Myocyte (in vitro differentiated cells): ENCODE measurements around the gene SENP7. TPM values are rescaled to one million over a fixed set of nuclear protein-coding genes. Genes with fewer than 3 reads are reported as not detected.
"Not testable (repeated sequence)": the region's sequence is repeated elsewhere in the genome, so short reads cannot be mapped to it uniquely, and the experiment has no call there.

Experiments
- DNase-seq: peaks from one replicate; pipeline ENCODE4 v3.0.0-alpha.2; 2012; ENCODE audit warnings: low read depth
- total RNA-seq: library from RNA; depleted of rRNA; stranded (reverse); fragments of >200 nt; gene quantifications from 2 replicates; pipeline ENCODE4 v1.2.3, GENCODE V29; 2014

SENP7 gene
- total RNA-seq, 1 donor from 2014 or later: 14.2 TPM

GRCh38 chr3:101521211-101521701 lies 8.2 kb upstream of the SENP7 start:
- DNase-seq: no peak

GRCh38 chr3:101519685-101520365 lies 6.8 kb upstream of the SENP7 start:
- no peak for DNase-seq

- DNase-seq: peak; percentile 11
Observed at GRCh38 chr3:101518421-101518871, 5.4 kb upstream of the SENP7 start.

GRCh38 chr3:101513419-101513986 lies 491 bp upstream of the SENP7 start:
- no peak for DNase-seq

- no peak for DNase-seq
Observed at GRCh38 chr3:101512396-101512645, 691 bp downstream of the SENP7 start.

GRCh38 chr3:101509811-101510210 lies 3.2 kb downstream of the SENP7 start:
- DNase-seq: no peak

GRCh38 chr3:101509281-101509680 lies 3.7 kb downstream of the SENP7 start:
- DNase-seq: no peak

- no peak for DNase-seq
Observed at GRCh38 chr3:101501783-101502182, 11.2 kb downstream of the SENP7 start.

- DNase-seq: no peak
Observed at GRCh38 chr3:101500208-101500607, 12.8 kb downstream of the SENP7 start.

- DNase-seq: no peak
Observed at GRCh38 chr3:101497803-101498202, 15.2 kb downstream of the SENP7 start.

- DNase-seq: no peak
Observed at GRCh38 chr3:101495552-101495951, 17.5 kb downstream of the SENP7 start.

GRCh38 chr3:101484805-101485620 lies 28.0 kb downstream of the SENP7 start:
- DNase-seq: peak; percentile 8

- DNase-seq: no peak
Observed at GRCh38 chr3:101478980-101479379, 34.0 kb downstream of the SENP7 start.

- DNase-seq: not testable (repeated sequence)
Observed at GRCh38 chr3:101474841-101475552, 38.0 kb downstream of the SENP7 start.

- not testable (repeated sequence) for DNase-seq
Observed at GRCh38 chr3:101468676-101469075, 44.3 kb downstream of the SENP7 start.

- DNase-seq: not testable (repeated sequence)
Observed at GRCh38 chr3:101467310-101467663, 45.7 kb downstream of the SENP7 start.

- no peak for DNase-seq
Observed at GRCh38 chr3:101466465-101467309, 46.3 kb downstream of the SENP7 start.

GRCh38 chr3:101464235-101464634 lies 48.8 kb downstream of the SENP7 start:
- DNase-seq: no peak

- DNase-seq: no peak
Observed at GRCh38 chr3:101461451-101461850, 51.6 kb downstream of the SENP7 start.

- DNase-seq: no peak
Observed at GRCh38 chr3:101458387-101458786, 54.6 kb downstream of the SENP7 start.

- DNase-seq: no peak
Observed at GRCh38 chr3:101454629-101455028, 58.4 kb downstream of the SENP7 start.
